HepG2 (cell line): ENCODE results near the gene ANKRD13D. TPM values are rescaled to one million over a fixed set of nuclear protein-coding genes. Genes with fewer than 3 reads are reported as not detected.

Experiments used
- ETV6 ChIP-seq: sonication (generic); formaldehyde crosslinking; conservative IDR thresholded peaks from 2 replicates; pipeline ENCODE4 v1.4.0; 2020; ENCODE audit warnings: missing genetic modification reagents
- GABPB1 ChIP-seq: IDR thresholded peaks from 2 replicates; pipeline ENCODE4 v1.6.1; 2016; ENCODE audit warnings: mild to moderate bottlenecking, missing genetic modification reagents, moderate library complexity, missing compliant biosample characterization
- KDM3A ChIP-seq: IDR thresholded peaks from 2 replicates; pipeline ENCODE4 v1.6.1; 2018; ENCODE audit warnings: low read depth, missing compliant biosample characterization
- MAFG ChIP-seq: sonication (generic); formaldehyde crosslinking; IDR thresholded peaks from 2 replicates; pipeline ENCODE4 v1.5.1; 2020; ENCODE audit warnings: mild to moderate bottlenecking, missing genetic modification reagents
- POGZ ChIP-seq: sonication (generic); formaldehyde crosslinking; IDR thresholded peaks from 2 replicates; pipeline ENCODE4 v1.4.0; 2020; ENCODE audit warnings: mild to moderate bottlenecking, missing genetic modification reagents
- SMAD9 ChIP-seq: sonication (generic); formaldehyde crosslinking; IDR thresholded peaks from 2 replicates; pipeline ENCODE4 v1.5.1; 2020; ENCODE audit warnings: mild to moderate bottlenecking, missing genetic modification reagents
- ZFX ChIP-seq: sonication (generic); formaldehyde crosslinking; IDR thresholded peaks from 2 replicates; pipeline ENCODE4 v1.4.0; 2020; ENCODE audit warnings: mild to moderate bottlenecking, low read depth, missing genetic modification reagents, moderate library complexity
- ZFYVE20 ChIP-seq: sonication (generic); formaldehyde crosslinking; IDR thresholded peaks from 2 replicates; pipeline ENCODE4 v1.8.0; 2023; ENCODE audit warnings: low read depth, mild to moderate bottlenecking, moderate library complexity, missing genetic modification reagents, borderline replicate concordance
- ZMYM2 ChIP-seq: sonication (generic); formaldehyde crosslinking; IDR thresholded peaks from 2 replicates; pipeline ENCODE4 v1.8.0; 2022; ENCODE audit warnings: mild to moderate bottlenecking, missing genetic modification reagents
- ZNF224 ChIP-seq: sonication (generic); formaldehyde crosslinking; IDR thresholded peaks from 2 replicates; pipeline ENCODE4 v1.5.0; 2020; ENCODE audit warnings: mild to moderate bottlenecking, missing genetic modification reagents
- ZNF326 ChIP-seq: sonication (generic); formaldehyde crosslinking; IDR thresholded peaks from 2 replicates; pipeline ENCODE4 v1.4.0; 2020; ENCODE audit warnings: missing genetic modification reagents, borderline replicate concordance
- ZNF616 ChIP-seq: sonication (generic); formaldehyde crosslinking; IDR thresholded peaks from 2 replicates; pipeline ENCODE4 v1.5.0; 2020; ENCODE audit warnings: low read depth, mild to moderate bottlenecking, missing genetic modification reagents
- polyA plus RNA-seq, 8 experiments: library from polyadenylated mRNA; depleted of rRNA in 3 of 8; stranded (reverse) in 7 of 8; unstranded in 1 of 8; fragments of >200 nt; fragmentation: Illumina TruSeq in 4 of 8; extraction: Trizol in 4 of 8; gene quantifications; 2 replicates each; pipeline versions ENCODE4 v1.2.1 to v1.2.3, GENCODE V29; 2011 to 2016; ENCODE audit warnings: low read depth in 4 of 8, missing spikeins in 1 of 8, mixed read lengths in 1 of 8; ENCODE audit not compliant: insufficient read depth in 1 of 8
- total RNA-seq, 5 experiments: library from RNA; depleted of rRNA; stranded (reverse); fragments of >200 nt; fragmentation: Illumina TruSeq; extraction: Trizol; gene quantifications; 2 replicates each; pipeline ENCODE4 v1.2.3, GENCODE V29; 2016; ENCODE audit warnings: low read depth in 1 of 5
- TF ChIP-seq, protein P1 (sequence below): sonication (generic); formaldehyde crosslinking; IDR thresholded peaks from 2 replicates; pipeline ENCODE4 v1.5.0; 2020; ENCODE audit warnings: mild to moderate bottlenecking, missing genetic modification reagents, borderline replicate concordance
- TF ChIP-seq, protein P2 (sequence below): sonication (generic); formaldehyde crosslinking; IDR thresholded peaks from 2 replicates; pipeline ENCODE4 v1.4.0; 2020; ENCODE audit warnings: missing genetic modification reagents, borderline replicate concordance
- TF ChIP-seq, protein P3 (sequence below): sonication (generic); formaldehyde crosslinking; IDR thresholded peaks from 2 replicates; pipeline ENCODE4 v1.4.0; 2020; ENCODE audit warnings: low read depth, mild to moderate bottlenecking, missing genetic modification reagents
- TF ChIP-seq, protein P4 (sequence below): sonication (generic); formaldehyde crosslinking; IDR thresholded peaks from 2 replicates; pipeline ENCODE4 v1.4.0; 2020; ENCODE audit warnings: mild to moderate bottlenecking, low read depth, missing genetic modification reagents

Gene ANKRD13D
- total and polyA plus RNA-seq, 2 of the 13 experiments (the other 11 are each of a cell fraction or from before 2014, with no cell fraction given): 18.6 to 27.3 TPM

DNA sequence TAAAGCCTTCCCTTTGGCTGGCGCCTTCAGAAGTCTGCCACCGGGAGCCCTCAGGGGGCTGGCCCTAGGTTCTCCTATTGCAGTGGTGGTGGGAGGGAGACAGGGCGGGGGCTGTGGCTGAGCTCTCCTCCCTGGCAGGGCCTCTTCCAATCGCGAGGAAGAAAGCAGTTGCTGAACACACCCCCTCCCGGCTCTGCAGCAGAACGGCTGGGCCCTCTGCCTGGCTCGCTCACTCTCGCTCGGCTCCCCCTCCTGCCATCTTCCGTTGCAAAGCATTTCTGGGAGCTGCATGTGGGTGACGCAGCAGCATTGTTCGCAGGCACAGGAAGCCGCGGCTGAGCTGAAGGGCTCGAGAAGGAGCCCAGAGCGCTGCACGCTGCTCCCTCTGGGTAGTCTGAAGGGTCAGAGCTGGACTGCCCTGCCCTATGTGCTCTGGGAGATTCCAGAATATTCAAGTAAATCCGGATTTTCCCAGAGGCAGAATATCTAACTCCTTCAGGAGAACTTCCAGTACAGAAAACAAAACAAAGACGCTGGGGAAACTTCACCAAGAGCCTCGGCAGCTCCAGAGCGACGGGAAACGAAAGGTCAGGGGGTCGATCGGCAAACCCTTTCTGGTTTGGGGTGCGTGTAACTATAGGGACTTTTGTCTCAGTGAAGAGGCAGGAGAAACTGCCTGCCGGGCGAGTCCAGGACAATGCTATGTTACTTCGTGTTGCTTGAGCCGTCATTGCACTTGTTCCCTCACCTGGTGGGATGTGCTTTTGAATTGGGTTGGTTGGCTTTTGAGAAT, 49.1 kb upstream of the ANKRD13D start (continued):
- TF ChIP-seq, protein P1, sequence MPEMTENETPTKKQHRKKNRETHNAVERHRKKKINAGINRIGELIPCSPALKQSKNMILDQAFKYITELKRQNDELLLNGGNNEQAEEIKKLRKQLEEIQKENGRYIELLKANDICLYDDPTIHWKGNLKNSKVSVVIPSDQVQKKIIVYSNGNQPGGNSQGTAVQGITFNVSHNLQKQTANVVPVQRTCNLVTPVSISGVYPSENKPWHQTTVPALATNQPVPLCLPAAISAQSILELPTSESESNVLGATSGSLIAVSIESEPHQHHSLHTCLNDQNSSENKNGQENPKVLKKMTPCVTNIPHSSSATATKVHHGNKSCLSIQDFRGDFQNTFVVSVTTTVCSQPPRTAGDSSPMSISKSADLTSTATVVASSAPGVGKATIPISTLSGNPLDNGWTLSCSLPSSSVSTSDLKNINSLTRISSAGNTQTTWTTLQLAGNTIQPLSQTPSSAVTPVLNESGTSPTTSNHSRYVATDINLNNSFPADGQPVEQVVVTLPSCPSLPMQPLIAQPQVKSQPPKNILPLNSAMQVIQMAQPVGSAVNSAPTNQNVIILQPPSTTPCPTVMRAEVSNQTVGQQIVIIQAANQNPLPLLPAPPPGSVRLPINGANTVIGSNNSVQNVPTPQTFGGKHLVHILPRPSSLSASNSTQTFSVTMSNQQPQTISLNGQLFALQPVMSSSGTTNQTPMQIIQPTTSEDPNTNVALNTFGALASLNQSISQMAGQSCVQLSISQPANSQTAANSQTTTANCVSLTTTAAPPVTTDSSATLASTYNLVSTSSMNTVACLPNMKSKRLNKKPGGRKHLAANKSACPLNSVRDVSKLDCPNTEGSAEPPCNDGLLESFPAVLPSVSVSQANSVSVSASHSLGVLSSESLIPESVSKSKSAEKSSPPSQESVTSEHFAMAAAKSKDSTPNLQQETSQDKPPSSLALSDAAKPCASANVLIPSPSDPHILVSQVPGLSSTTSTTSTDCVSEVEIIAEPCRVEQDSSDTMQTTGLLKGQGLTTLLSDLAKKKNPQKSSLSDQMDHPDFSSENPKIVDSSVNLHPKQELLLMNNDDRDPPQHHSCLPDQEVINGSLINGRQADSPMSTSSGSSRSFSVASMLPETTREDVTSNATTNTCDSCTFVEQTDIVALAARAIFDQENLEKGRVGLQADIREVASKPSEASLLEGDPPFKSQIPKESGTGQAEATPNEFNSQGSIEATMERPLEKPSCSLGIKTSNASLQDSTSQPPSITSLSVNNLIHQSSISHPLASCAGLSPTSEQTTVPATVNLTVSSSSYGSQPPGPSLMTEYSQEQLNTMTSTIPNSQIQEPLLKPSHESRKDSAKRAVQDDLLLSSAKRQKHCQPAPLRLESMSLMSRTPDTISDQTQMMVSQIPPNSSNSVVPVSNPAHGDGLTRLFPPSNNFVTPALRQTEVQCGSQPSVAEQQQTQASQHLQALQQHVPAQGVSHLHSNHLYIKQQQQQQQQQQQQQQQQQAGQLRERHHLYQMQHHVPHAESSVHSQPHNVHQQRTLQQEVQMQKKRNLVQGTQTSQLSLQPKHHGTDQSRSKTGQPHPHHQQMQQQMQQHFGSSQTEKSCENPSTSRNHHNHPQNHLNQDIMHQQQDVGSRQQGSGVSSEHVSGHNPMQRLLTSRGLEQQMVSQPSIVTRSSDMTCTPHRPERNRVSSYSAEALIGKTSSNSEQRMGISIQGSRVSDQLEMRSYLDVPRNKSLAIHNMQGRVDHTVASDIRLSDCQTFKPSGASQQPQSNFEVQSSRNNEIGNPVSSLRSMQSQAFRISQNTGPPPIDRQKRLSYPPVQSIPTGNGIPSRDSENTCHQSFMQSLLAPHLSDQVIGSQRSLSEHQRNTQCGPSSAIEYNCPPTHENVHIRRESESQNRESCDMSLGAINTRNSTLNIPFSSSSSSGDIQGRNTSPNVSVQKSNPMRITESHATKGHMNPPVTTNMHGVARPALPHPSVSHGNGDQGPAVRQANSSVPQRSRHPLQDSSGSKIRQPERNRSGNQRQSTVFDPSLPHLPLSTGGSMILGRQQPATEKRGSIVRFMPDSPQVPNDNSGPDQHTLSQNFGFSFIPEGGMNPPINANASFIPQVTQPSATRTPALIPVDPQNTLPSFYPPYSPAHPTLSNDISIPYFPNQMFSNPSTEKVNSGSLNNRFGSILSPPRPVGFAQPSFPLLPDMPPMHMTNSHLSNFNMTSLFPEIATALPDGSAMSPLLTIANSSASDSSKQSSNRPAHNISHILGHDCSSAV (CRISPR knock-in tag): no peak
- TF ChIP-seq, protein P2, sequence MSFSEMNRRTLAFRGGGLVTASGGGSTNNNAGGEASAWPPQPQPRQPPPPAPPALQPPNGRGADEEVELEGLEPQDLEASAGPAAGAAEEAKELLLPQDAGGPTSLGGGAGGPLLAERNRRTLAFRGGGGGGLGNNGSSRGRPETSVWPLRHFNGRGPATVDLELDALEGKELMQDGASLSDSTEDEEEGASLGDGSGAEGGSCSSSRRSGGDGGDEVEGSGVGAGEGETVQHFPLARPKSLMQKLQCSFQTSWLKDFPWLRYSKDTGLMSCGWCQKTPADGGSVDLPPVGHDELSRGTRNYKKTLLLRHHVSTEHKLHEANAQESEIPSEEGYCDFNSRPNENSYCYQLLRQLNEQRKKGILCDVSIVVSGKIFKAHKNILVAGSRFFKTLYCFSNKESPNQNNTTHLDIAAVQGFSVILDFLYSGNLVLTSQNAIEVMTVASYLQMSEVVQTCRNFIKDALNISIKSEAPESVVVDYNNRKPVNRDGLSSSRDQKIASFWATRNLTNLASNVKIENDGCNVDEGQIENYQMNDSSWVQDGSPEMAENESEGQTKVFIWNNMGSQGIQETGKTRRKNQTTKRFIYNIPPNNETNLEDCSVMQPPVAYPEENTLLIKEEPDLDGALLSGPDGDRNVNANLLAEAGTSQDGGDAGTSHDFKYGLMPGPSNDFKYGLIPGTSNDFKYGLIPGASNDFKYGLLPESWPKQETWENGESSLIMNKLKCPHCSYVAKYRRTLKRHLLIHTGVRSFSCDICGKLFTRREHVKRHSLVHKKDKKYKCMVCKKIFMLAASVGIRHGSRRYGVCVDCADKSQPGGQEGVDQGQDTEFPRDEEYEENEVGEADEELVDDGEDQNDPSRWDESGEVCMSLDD (CRISPR knock-in tag): no peak
- peak; percentile 81 for TF ChIP-seq ZFX (CRISPR knock-in tag)
- TF ChIP-seq ETV6 (CRISPR knock-in tag): peak; percentile 78; the same call in 1 of the 2 replicates
- TF ChIP-seq, protein P3, sequence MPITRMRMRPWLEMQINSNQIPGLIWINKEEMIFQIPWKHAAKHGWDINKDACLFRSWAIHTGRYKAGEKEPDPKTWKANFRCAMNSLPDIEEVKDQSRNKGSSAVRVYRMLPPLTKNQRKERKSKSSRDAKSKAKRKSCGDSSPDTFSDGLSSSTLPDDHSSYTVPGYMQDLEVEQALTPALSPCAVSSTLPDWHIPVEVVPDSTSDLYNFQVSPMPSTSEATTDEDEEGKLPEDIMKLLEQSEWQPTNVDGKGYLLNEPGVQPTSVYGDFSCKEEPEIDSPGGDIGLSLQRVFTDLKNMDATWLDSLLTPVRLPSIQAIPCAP (CRISPR knock-in tag): no peak
- peak; percentile 59 for TF ChIP-seq POGZ (CRISPR knock-in tag)
- TF ChIP-seq ZMYM2: no peak
- TF ChIP-seq SMAD9 (CRISPR knock-in tag): no peak
- peak; percentile 89 for TF ChIP-seq GABPB1 (CRISPR knock-in tag)
- TF ChIP-seq, protein P4, sequence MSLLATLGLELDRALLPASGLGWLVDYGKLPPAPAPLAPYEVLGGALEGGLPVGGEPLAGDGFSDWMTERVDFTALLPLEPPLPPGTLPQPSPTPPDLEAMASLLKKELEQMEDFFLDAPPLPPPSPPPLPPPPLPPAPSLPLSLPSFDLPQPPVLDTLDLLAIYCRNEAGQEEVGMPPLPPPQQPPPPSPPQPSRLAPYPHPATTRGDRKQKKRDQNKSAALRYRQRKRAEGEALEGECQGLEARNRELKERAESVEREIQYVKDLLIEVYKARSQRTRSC: no peak
- TF ChIP-seq ZNF224 (CRISPR knock-in tag): no peak
- TF ChIP-seq MAFG: peak; percentile 68; the same call in 1 of the 2 replicates
- TF ChIP-seq ZNF616: 0 out of 2 replicates have a peak, but pooled peaks have one; percentile 34
- no peak for TF ChIP-seq ZFYVE20 (CRISPR knock-in tag)
- no peak for TF ChIP-seq ZNF326 (CRISPR knock-in tag)
- TF ChIP-seq KDM3A (CRISPR knock-in tag): peak; percentile 69; the same call in 1 of the 2 replicates
